ENCODE data around the gene ITIH5. TPM values are rescaled to one million over a fixed set of nuclear protein-coding genes. Genes with fewer than 3 reads are reported as not detected.
A peak's percentile ranks its signal among the peaks of the same experiment; 100 is the strongest.
"Not testable (repeated sequence)": the region's sequence is repeated elsewhere in the genome, so short reads cannot be mapped to it uniquely, and the experiment has no call there.

ITIH5 gene
- polyA plus RNA-seq (2011; rRNA removed) (8.9 and 10.3 TPM in 2 replicates), polyA minus RNA-seq (2011; rRNA and poly(A)+ RNA removed) (4.0 and 5.5 TPM in 2 replicates)

- Histone ChIP-seq H3K27me3 (ENCODE audit: control insufficient read depth, insufficient read depth, low read length) (no peaks in the 10 kb centered on the region; the same call in 1 of the 2 replicates), H3K36me3 (ENCODE audit: control insufficient read depth, insufficient read depth, low read length) (no peaks in the 10 kb centered on the region), H3K4me3 (ENCODE audit: low read depth, low read length) (peak within 1 kb of the TSS; percentile 50)
- no peak for DNase-seq (ENCODE audit: low read depth)
- ChIA-PET CTCF (interaction anchor here (0.9 to 1.6 kb wide), 3 partner anchors 14 to 136 kb away, joined by 3 to 5 read pairs (median 4); no protein-coding TSS in a partner anchor), POLR2A (no interaction called here)
- TF ChIP-seq CTCF (IDR thresholded peaks at IDR 0.05; ENCODE audit: insufficient read depth, low read depth, low read length) = no peak
These were observed at the start of gene ITIH5 for GRCh38 chr10:7666253-7667023. Gene ITIH5 (minus strand): TSS chr10:7666966. CDS start chr10:7666892, 74 bp downstream.

- TF ChIP-seq CTCF (IDR thresholded peaks at IDR 0.05; ENCODE audit: insufficient read depth, low read depth, low read length) = no peak
- Histone ChIP-seq H3K4me3 (ENCODE audit: low read depth, low read length) (no peak overlapping the region), H3K27me3 (ENCODE audit: control insufficient read depth, insufficient read depth, low read length) (no peaks in the 10 kb centered on the region), H3K36me3 (ENCODE audit: control insufficient read depth, insufficient read depth, low read length) (no peaks in the 10 kb centered on the region)
- ChIA-PET CTCF (no interaction called here), POLR2A (no interaction called here)
- DNase-seq (ENCODE audit: low read depth) = no peak
These were observed 48.7 kb upstream of the ITIH5 start for GRCh38 chr10:7715515-7715914.

GRCh38 chr10:7711075-7711474, 44.3 kb upstream of the ITIH5 start:
- POLR2A ChIA-PET, CTCF ChIA-PET: not testable (repeated sequence)

GRCh38 chr10:7710446-7710845, 43.7 kb upstream of the ITIH5 start:
- POLR2A ChIA-PET = no interaction called here
- CTCF ChIA-PET = no interaction called here
- no peaks in the 10 kb centered on the region for H3K27me3 ChIP-seq (ENCODE audit: control insufficient read depth, insufficient read depth, low read length)
- H3K36me3 ChIP-seq (ENCODE audit: control insufficient read depth, insufficient read depth, low read length) = no peaks in the 10 kb centered on the region
- H3K4me3 ChIP-seq (ENCODE audit: low read depth, low read length) = no peak overlapping the region
- TF ChIP-seq CTCF (IDR thresholded peaks at IDR 0.05; ENCODE audit: insufficient read depth, low read depth, low read length) = no peak
- DNase-seq (ENCODE audit: low read depth) = no peak

More at GRCh38 chr10:7711075-7711474, 44.3 kb upstream of the ITIH5 start:
- not testable (repeated sequence) for H3K4me3 ChIP-seq (ENCODE audit: low read depth, low read length); DNase-seq (ENCODE audit: low read depth); H3K36me3 ChIP-seq (ENCODE audit: control insufficient read depth, insufficient read depth, low read length); H3K27me3 ChIP-seq (ENCODE audit: control insufficient read depth, insufficient read depth, low read length)

- POLR2A ChIA-PET = no interaction called here
- Histone ChIP-seq H3K4me3 (ENCODE audit: low read depth, low read length) (no peak overlapping the region), H3K36me3 (ENCODE audit: control insufficient read depth, insufficient read depth, low read length) (no peaks in the 10 kb centered on the region), H3K27me3 (ENCODE audit: control insufficient read depth, insufficient read depth, low read length) (no peaks in the 10 kb centered on the region)
- no peak for TF ChIP-seq CTCF (IDR thresholded peaks at IDR 0.05; ENCODE audit: insufficient read depth, low read depth, low read length)
- DNase-seq (ENCODE audit: low read depth) = no peak
- CTCF ChIA-PET = interaction anchor here (1.0 kb wide), 1 partner anchor 183 kb away, joined by 3 read pairs; no protein-coding TSS in a partner anchor
These were observed 42.1 kb upstream of the ITIH5 start for GRCh38 chr10:7708832-7709231.

Measured in BJ (cell line).